Tibial artery (tissue), 4 donors: ENCODE results near the gene RPN2.

Experiments used
- DNase-seq, 2 donors: peaks; one replicate each; pipeline ENCODE4 v3.0.0-alpha.2; 2019
- H3K27ac ChIP-seq, 2 donors: fragments of 200-600 bp; sonication (generic) in 1 of 2; 1 replicate in 1 of 2; 2 replicates in 1 of 2; pipeline ENCODE4 v1.5.1; 2018 to 2019; ENCODE audit warnings: mild to moderate bottlenecking in 1 of 2
- H3K27me3 ChIP-seq, 2 donors: fragments of 200-600 bp; sonication (generic) in 1 of 2; one replicate each; pipeline versions ENCODE4 v1.5.1 to v1.6.0; 2016 to 2019
- H3K36me3 ChIP-seq, 3 donors: fragments of 200-600 bp; sonication (generic) in 2 of 3; one replicate each; pipeline ENCODE4 v1.5.1; 2016 to 2019; ENCODE audit warnings: mild to moderate bottlenecking in 2 of 3
- H3K4me1 ChIP-seq, 4 donors: fragments of 200-600 bp; sonication (generic) in 2 of 4; 1 replicate in 3 of 4; 2 replicates in 1 of 4; pipeline ENCODE4 v1.5.1; 2016 to 2019
- H3K4me3 ChIP-seq, 2 donors: fragments of 200-600 bp; sonication (generic) in 1 of 2; 1 replicate in 1 of 2; 2 replicates in 1 of 2; pipeline ENCODE4 v1.5.1; 2018 to 2019; ENCODE audit warnings: mild to moderate bottlenecking in 2 of 2
- H3K9me3 ChIP-seq, 3 donors: fragments of 200-600 bp; sonication (generic) in 1 of 3; one replicate each; pipeline ENCODE4 v1.5.1; 2016 to 2019
- CTCF ChIP-seq, 2 experiments: fragments of 200-600 bp in 1 of 2; fragments of 450-650 bp in 1 of 2; IDR thresholded peaks; one replicate each; pipeline ENCODE4 v1.5.1; 2017 to 2019; ENCODE audit warnings: antibody characterized with exemption in 2 of 2, mild to moderate bottlenecking in 1 of 2, moderate library complexity in 1 of 2
- intact Hi-C: fragments of 100-400 bp; cut with DNase I; formaldehyde crosslinking; loops from one replicate; pipeline ENCODE4 v1.15.0; 2023; ENCODE audit warnings: low total_unique reads

RPN2 gene

DNA sequence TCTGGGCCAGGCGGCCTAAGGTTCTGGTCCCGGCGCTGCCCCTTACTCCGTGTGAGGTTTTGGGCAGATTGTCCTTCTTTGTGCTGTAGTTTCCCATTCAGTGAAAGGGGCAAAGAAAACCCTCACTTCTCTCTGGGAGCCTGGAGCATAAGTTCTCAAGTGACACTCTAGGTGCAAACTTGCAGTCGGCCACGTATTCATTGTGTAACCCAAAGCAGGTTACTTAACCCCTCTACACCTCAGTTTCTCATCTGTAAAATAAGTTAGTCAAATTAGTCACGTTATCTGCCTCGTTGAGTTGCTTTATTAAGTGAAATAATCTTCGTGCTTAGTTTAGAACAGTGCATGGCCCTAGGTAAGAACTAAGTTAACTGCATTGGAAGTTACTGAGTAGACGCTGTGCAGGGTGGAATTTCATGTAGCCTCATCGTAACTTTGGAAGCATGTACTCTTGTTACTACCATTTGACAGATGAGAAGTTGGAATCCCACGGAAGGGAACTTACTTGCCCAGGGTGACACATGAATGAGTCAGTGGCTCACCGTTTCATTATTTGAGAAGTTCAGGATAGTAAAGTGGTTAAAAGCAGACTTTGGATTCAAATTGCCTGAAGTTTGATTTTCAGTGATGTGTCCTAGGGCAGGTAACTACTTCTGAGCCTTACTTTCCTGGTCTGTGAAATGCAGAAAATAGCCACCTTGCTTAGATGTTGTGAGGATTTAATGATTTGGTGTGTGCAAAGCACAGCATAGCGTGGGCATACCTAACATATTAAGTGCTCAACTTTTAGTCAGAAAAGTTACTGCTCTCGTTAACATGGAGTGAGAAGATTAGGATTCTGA lies 774 bp downstream of the RPN2 start:
- peak overlapping the region; percentile 94 to 96 for H3K27ac ChIP-seq
- peaks cover 0 to 39% (median 26%) of the 10 kb centered on the region in 4 donors for H3K4me1 ChIP-seq
- TF ChIP-seq CTCF (IDR thresholded peaks at IDR 0.05): no peak
- peak overlapping the region; percentile 69 to 93 for H3K4me3 ChIP-seq
- peaks cover under 1 to 14% (median 8%) of the 10 kb centered on the region in 3 donors for H3K36me3 ChIP-seq
- no peak for DNase-seq
- H3K27me3 ChIP-seq: no peaks in the 10 kb centered on the region
- intact Hi-C loops: no loop called here
- no peaks in the 10 kb centered on the region for H3K9me3 ChIP-seq

- Histone ChIP-seq H3K27ac (no peak overlapping the region), H3K9me3 (no peaks in the 10 kb centered on the region), H3K27me3 (no peaks in the 10 kb centered on the region), H3K36me3 (peaks cover 18 to 55% (median 36%) of the 10 kb centered on the region in 3 donors), H3K4me3 (no peak overlapping the region), H3K4me1 (peaks cover 0 to 31% (median 13%) of the 10 kb centered on the region in 4 donors)
- no peak for TF ChIP-seq CTCF (IDR thresholded peaks at IDR 0.05)
- intact Hi-C loops: no loop called here
- DNase-seq: peak in 1 of 2 donors; percentile 26
Observed at GRCh38 chr20:37185686-37186085, 6.6 kb downstream of the RPN2 start.

DNA sequence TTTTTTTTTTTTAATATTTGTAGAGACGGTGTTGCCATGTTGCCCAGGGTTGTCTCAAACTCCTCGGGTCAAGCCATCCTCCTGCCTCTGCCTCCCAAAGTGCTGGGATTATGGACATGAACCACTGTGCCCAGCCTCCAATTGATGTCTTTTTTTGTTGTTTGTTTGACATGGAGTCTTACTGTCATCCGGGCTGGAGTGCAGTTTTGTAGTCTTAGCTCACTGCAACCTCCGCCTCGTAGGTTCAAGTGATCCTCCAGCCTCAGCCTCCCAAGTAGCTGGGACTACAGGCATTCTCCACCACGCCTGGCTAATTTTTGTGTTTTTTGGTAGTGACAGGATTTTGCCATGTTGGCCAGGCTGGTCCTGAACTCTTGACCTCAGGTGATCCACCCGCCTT lies 9.7 kb downstream of the RPN2 start:
- Histone ChIP-seq H3K36me3 (peaks cover 18 to 52% (median 36%) of the 10 kb centered on the region in 3 donors), H3K27ac (no peak overlapping the region), H3K4me1 (peaks cover 0 to 21% (median 8%) of the 10 kb centered on the region in 4 donors), H3K27me3 (no peaks in the 10 kb centered on the region), H3K9me3 (no peaks in the 10 kb centered on the region), H3K4me3 (no peak overlapping the region)
- intact Hi-C loops: no loop called here
- no peak for DNase-seq
- TF ChIP-seq CTCF (IDR thresholded peaks at IDR 0.05): no peak

GRCh38 chr20:37189416-37190016 lies 10.4 kb downstream of the RPN2 start:
- intact Hi-C loops: loop anchor here (5.0 to 10.0 kb wide), 2 partner anchors 195 to 348 kb away; no protein-coding TSS in a partner anchor
- H3K9me3 ChIP-seq: no peaks in the 10 kb centered on the region
- no peak for TF ChIP-seq CTCF (IDR thresholded peaks at IDR 0.05)
- H3K27me3 ChIP-seq: no peaks in the 10 kb centered on the region
- H3K36me3 ChIP-seq: peaks cover 18 to 45% (median 30%) of the 10 kb centered on the region in 3 donors
- peaks cover 0 to 17% (median 8%) of the 10 kb centered on the region in 4 donors for H3K4me1 ChIP-seq
- no peak overlapping the region for H3K4me3 ChIP-seq
- no peak overlapping the region for H3K27ac ChIP-seq
- DNase-seq: no peak

DNA sequence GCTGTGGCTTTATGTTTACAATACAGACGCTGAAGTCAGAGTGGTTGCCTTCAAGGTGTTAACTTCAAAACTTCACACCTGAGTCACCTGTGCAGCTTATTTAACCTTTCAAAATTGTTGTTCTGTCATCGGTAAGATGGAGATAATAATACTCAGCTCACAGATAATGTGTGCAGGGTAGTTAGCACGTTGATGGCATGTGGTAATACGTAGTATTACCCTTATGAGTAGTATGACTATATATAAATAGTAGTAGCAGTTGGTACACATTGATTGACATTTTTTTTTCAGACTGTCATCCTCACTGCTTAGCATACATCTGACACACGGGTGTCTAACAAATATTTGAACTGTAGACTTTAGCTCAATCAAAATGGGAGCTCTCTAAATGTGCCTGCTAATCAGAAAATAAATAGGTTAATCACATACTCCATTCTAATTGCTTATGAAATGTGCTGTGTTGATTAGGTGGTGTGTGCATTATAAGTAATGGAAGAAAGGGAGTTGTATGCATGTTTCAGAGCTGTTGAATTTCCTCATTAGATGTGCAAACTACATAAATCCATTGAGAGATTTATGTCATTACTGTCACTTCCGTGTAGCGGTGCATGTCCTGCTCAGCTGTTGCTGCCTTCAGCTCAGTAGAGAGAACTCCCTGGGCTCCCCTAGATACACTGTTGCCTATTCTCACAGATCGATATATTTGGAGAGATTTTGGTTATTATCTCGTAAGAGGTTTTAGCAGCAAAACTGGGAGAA lies 11.4 kb downstream of the RPN2 start:
- intact Hi-C loops: loop anchor here (5.0 to 10.0 kb wide), 2 partner anchors 194 to 347 kb away; no protein-coding TSS in a partner anchor
- Histone ChIP-seq H3K9me3 (no peaks in the 10 kb centered on the region), H3K4me3 (no peak overlapping the region), H3K36me3 (peaks cover 11 to 35% (median 22%) of the 10 kb centered on the region in 3 donors), H3K27me3 (no peaks in the 10 kb centered on the region), H3K27ac (no peak overlapping the region), H3K4me1 (peaks cover 0 to 14% (median 8%) of the 10 kb centered on the region in 4 donors)
- DNase-seq: no peak
- TF ChIP-seq CTCF (IDR thresholded peaks at IDR 0.05): no peak
